ENCODE measurements around the gene PIAS1. TPM values are rescaled to one million over a fixed set of nuclear protein-coding genes. Genes with fewer than 3 reads are reported as not detected.

The PIAS1 gene
- total RNA-seq, 1 experiment from 2014 or later = 25.9 TPM

DNA sequence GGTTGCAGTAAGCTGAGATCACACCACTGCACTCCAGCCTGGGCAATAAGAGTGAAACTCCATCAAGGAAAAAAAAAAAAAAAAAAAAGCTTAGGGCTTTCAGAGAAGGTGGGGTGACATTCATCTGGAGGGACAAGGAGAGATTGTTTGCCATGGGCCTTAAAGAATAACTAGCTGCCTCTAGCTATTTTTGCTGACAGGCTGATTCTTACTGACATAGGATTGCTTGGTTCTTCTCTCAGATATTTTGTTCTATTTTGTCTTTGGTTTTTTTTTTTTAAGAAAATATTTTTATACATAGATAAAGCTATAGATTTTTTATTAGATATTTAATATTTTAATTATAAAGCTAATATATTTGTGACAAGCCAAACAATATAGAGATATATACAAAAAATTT is 24.2 kb upstream of the PIAS1 start (continued):
- TF ChIP-seq, protein P1, sequence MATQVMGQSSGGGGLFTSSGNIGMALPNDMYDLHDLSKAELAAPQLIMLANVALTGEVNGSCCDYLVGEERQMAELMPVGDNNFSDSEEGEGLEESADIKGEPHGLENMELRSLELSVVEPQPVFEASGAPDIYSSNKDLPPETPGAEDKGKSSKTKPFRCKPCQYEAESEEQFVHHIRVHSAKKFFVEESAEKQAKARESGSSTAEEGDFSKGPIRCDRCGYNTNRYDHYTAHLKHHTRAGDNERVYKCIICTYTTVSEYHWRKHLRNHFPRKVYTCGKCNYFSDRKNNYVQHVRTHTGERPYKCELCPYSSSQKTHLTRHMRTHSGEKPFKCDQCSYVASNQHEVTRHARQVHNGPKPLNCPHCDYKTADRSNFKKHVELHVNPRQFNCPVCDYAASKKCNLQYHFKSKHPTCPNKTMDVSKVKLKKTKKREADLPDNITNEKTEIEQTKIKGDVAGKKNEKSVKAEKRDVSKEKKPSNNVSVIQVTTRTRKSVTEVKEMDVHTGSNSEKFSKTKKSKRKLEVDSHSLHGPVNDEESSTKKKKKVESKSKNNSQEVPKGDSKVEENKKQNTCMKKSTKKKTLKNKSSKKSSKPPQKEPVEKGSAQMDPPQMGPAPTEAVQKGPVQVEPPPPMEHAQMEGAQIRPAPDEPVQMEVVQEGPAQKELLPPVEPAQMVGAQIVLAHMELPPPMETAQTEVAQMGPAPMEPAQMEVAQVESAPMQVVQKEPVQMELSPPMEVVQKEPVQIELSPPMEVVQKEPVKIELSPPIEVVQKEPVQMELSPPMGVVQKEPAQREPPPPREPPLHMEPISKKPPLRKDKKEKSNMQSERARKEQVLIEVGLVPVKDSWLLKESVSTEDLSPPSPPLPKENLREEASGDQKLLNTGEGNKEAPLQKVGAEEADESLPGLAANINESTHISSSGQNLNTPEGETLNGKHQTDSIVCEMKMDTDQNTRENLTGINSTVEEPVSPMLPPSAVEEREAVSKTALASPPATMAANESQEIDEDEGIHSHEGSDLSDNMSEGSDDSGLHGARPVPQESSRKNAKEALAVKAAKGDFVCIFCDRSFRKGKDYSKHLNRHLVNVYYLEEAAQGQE (IDR thresholded peaks at IDR 0.05; ENCODE audit: low read depth) = no peak
- TF ChIP-seq EZH2phosphoT487 (IDR thresholded peaks at IDR 0.05; ENCODE audit: borderline replicate concordance) = no peak
- no peak for TF ChIP-seq ZNF274 (IDR thresholded peaks at IDR 0.05; ENCODE audit: low read depth, low read length)

DNA sequence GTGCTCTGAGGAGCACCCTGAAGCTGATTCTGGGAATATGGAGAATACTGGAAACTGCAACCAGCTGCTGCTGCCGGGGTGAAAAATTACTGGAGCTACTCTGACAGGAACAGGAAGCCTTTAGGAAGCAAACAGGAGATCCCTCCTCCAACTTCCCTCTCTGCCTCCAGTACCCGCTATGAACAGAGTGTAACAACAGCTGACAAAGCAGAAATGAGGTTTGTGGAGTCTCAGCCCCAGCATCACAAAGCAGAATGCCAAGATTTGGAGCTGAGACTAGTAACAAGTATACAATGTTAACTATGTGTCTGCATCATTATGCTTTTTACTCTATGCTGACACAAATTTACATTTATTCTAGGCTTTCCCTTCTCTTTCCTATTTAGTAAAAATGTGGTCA is 22.7 kb upstream of the PIAS1 start:
- ChIA-PET RAD21 (ENCODE audit: low non-redundant PET in 1 of 2, low total read pairs in 2 of 2, uncharacterized antibody in 2 of 2, unreplicated experiment in 2 of 2) (no interaction called here), POLR2A (no interaction called here), CTCF (no interaction called here)
- Histone ChIP-seq H3K4me3 (replicated peaks in 1 of 2; ENCODE audit: low read depth in 1 of 2, low read length in 2 of 2) (no peak overlapping the region), H3K27ac (ENCODE audit: low read depth, low read length) (no peak overlapping the region), H3K4me2 (ENCODE audit: low read length) (no peak overlapping the region), H3K9me2 (ENCODE audit: insufficient read depth) (no peaks in the 10 kb centered on the region), H3K9ac (ENCODE audit: low read length) (no peak overlapping the region), H3K4me1 (ENCODE audit: control insufficient read depth in 1 of 2, insufficient read depth in 2 of 2, low read length in 2 of 2) (no peaks in the 10 kb centered on the region), H3K9me3 (ENCODE audit: control insufficient read depth in 1 of 2, insufficient read depth in 1 of 2, low read depth in 1 of 2, low read length in 2 of 2) (no peaks in the 10 kb centered on the region), H3K79me2 (ENCODE audit: insufficient read depth, low read length) (no peaks in the 10 kb centered on the region), H3K27me3 (ENCODE audit: insufficient read depth, low read length) (no peaks in the 10 kb centered on the region), H3K36me3 (ENCODE audit: control insufficient read depth in 1 of 2, insufficient read depth in 2 of 2, low read length in 2 of 2) (no peaks in the 10 kb centered on the region), H2AFZ (ENCODE audit: low read depth, low read length, poor library complexity, severe bottlenecking) (no peak overlapping the region), H4K20me1 (ENCODE audit: insufficient read depth) (no peaks in the 10 kb centered on the region)
- intact Hi-C loops (cut with micrococcal nuclease) = no loop called here
- no peak for TF ChIP-seq SRF (IDR thresholded peaks at IDR 0.05; ENCODE audit: low read depth)
- TF ChIP-seq, protein P2, sequence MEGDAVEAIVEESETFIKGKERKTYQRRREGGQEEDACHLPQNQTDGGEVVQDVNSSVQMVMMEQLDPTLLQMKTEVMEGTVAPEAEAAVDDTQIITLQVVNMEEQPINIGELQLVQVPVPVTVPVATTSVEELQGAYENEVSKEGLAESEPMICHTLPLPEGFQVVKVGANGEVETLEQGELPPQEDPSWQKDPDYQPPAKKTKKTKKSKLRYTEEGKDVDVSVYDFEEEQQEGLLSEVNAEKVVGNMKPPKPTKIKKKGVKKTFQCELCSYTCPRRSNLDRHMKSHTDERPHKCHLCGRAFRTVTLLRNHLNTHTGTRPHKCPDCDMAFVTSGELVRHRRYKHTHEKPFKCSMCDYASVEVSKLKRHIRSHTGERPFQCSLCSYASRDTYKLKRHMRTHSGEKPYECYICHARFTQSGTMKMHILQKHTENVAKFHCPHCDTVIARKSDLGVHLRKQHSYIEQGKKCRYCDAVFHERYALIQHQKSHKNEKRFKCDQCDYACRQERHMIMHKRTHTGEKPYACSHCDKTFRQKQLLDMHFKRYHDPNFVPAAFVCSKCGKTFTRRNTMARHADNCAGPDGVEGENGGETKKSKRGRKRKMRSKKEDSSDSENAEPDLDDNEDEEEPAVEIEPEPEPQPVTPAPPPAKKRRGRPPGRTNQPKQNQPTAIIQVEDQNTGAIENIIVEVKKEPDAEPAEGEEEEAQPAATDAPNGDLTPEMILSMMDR (IDR thresholded peaks at IDR 0.05 in 2 of 3, conservative IDR thresholded peaks at IDR 0.05 in 1 of 3; ENCODE audit: borderline replicate concordance in 1 of 3, insufficient read depth in 1 of 3, low read depth in 2 of 3, low read length in 2 of 3) = no peak
- TF ChIP-seq CBX3 (IDR thresholded peaks at IDR 0.05; ENCODE audit: low read depth) = no peak
- no peak for TF ChIP-seq EZH2phosphoT487 (IDR thresholded peaks at IDR 0.05; ENCODE audit: borderline replicate concordance)
- TF ChIP-seq YY1 (IDR thresholded peaks at IDR 0.05; ENCODE audit: extremely low read depth, insufficient replicate concordance, low read depth, low read length) = no peak
- TF ChIP-seq CEBPB (IDR thresholded peaks at IDR 0.05; ENCODE audit: low read depth) = no peak
- no peak for TF ChIP-seq EZH2 (IDR thresholded peaks at IDR 0.05)
- no peak for TF ChIP-seq ZFX (IDR thresholded peaks at IDR 0.05)
- TF ChIP-seq POLR2A (IDR thresholded peaks at IDR 0.05; ENCODE audit: borderline replicate concordance, extremely low read depth, insufficient read depth, insufficient read length) = no peak
- TF ChIP-seq TCF7L2 (IDR thresholded peaks at IDR 0.05; ENCODE audit: borderline replicate concordance, extremely low read depth, insufficient read depth, insufficient read length) = no peak
- TF ChIP-seq, protein P1 (IDR thresholded peaks at IDR 0.05; ENCODE audit: low read depth) = no peak
- TF ChIP-seq, protein P3, sequence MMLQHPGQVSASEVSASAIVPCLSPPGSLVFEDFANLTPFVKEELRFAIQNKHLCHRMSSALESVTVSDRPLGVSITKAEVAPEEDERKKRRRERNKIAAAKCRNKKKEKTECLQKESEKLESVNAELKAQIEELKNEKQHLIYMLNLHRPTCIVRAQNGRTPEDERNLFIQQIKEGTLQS (IDR thresholded peaks at IDR 0.05) = no peak
- TF ChIP-seq, protein P4, sequence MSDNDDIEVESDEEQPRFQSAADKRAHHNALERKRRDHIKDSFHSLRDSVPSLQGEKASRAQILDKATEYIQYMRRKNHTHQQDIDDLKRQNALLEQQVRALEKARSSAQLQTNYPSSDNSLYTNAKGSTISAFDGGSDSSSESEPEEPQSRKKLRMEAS (IDR thresholded peaks at IDR 0.05) = no peak
- no peak for DNase-seq (ENCODE audit: low read depth, low spot score)
- ATAC-seq = no peak
- no TSS peak for BruUV-seq (replicated peaks)

Measured in HCT116 (cell line).